Progenitor cell of endocrine pancreas (in vitro differentiated cells): ENCODE results near the gene SPATA24. TPM values are rescaled to one million over a fixed set of nuclear protein-coding genes. Genes with fewer than 3 reads are reported as not detected.

Source experiments
- DNase-seq: peaks from one replicate; pipeline ENCODE4 v3.0.0; 2021; ENCODE audit warnings: low spot score; ENCODE audit not compliant: unreplicated experiment
- H3K27ac Mint-ChIP-seq: 2 replicates; pipeline ENCODE4 v1.8.0; 2021; ENCODE audit warnings: mild to moderate bottlenecking, moderate library complexity, mixed read lengths
- H3K27me3 Mint-ChIP-seq: 2 replicates; pipeline ENCODE4 v1.8.0; 2021; ENCODE audit warnings: mixed read lengths
- H3K36me3 Mint-ChIP-seq: 2 replicates; pipeline ENCODE4 v1.8.0; 2022; ENCODE audit warnings: mixed read lengths; ENCODE audit not compliant: insufficient read depth
- H3K4me1 Mint-ChIP-seq: 2 replicates; pipeline ENCODE4 v1.8.0; 2021; ENCODE audit warnings: low read depth, mixed read lengths
- H3K4me3 Mint-ChIP-seq: 2 replicates; pipeline ENCODE4 v1.8.0; 2021; ENCODE audit warnings: low read depth, mild to moderate bottlenecking, moderate library complexity, mixed read lengths
- H3K9me3 Mint-ChIP-seq: 2 replicates; pipeline ENCODE4 v1.8.0; 2021; ENCODE audit warnings: low read depth, mixed read lengths
- total RNA-seq: library from RNA; stranded (reverse); gene quantifications from 2 replicates; pipeline ENCODE4 v1.2.1, GENCODE V29; 2021
- TF ChIP-seq, protein P1 (sequence below): fragments of 200-600 bp; sonication (generic); IDR thresholded peaks from one replicate; pipeline ENCODE4 v1.5.0; 2021; ENCODE audit warnings: antibody characterized with exemption, mild to moderate bottlenecking; ENCODE audit not compliant: unreplicated experiment

Gene SPATA24
- total RNA-seq, 1 donor from 2014 or later, result 13.9 TPM

DNA sequence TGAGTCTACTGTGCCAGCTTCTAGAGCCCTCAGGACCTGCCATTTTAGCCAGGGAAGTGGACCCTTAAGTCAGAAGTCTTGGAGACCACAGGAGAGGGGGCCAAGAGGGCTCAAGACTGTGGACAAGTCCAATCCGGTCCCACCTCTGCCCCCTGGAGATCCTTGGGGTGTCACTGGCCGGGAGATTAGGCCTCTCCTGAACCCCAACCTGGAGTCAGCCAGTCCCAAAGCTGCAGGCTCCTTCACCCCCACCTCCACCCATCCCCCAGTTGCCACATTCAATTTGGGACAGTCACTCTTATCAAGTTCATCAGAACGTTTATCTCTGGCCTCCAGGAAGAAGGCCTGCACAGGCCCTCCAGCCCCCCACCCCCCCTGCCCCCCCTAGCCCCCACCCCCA lies 21.1 kb downstream of the SPATA24 start:
- TF ChIP-seq, protein P1, sequence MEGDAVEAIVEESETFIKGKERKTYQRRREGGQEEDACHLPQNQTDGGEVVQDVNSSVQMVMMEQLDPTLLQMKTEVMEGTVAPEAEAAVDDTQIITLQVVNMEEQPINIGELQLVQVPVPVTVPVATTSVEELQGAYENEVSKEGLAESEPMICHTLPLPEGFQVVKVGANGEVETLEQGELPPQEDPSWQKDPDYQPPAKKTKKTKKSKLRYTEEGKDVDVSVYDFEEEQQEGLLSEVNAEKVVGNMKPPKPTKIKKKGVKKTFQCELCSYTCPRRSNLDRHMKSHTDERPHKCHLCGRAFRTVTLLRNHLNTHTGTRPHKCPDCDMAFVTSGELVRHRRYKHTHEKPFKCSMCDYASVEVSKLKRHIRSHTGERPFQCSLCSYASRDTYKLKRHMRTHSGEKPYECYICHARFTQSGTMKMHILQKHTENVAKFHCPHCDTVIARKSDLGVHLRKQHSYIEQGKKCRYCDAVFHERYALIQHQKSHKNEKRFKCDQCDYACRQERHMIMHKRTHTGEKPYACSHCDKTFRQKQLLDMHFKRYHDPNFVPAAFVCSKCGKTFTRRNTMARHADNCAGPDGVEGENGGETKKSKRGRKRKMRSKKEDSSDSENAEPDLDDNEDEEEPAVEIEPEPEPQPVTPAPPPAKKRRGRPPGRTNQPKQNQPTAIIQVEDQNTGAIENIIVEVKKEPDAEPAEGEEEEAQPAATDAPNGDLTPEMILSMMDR, result no peak
- Mint-ChIP-seq H3K27me3 (peaks cover 3% of the 10 kb centered on the region), H3K9me3 (no peaks in the 10 kb centered on the region), H3K4me1 (peaks cover 15% of the 10 kb centered on the region), H3K27ac (no peak overlapping the region), H3K4me3 (no peak overlapping the region), H3K36me3 (no peaks in the 10 kb centered on the region)
- DNase-seq, result no peak

DNA sequence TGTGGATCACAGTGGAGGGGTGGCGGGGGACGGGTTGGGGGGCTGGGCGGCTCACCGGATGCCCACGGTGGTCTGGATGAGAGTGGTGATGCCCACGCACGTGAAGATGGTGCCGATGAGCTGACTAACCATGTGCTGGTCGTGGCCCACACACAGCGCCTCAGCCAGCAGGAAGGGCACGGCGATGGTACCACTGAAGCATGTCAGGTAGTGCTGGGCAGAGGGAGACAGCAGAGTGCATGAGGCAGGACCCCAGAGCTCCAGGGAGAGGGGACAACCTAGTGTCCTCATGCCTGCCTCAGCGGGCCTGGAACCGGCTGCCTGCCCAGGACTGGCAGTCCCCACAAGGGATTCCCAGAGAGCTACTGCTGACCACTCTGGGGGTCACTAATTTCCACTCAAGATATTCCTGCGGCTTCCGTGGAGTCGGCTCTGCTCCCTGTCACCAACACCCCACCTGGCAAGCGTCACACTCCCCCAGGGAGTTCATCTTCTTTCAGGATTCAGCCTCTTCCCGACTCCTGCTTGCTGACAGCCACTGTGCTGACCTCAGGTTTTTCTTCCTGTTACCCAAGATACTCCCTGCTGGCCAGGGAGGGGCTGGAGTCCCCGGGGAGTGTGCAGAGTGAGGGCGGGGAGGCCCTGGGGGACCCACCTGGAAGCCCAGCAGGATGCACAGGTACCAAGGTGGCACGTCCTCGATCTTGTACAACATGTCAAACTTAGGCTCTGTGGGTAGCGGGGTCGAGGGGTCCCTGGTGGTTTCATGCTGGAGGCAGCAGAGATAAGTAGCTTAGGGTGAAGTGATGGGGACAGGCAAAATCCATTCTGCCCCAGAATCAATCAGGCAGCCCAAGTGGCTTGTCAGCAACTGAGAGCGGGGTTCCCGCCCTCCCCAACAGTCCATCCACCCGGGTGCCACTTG lies 21.8 kb downstream of the SPATA24 start:
- no peaks in the 10 kb centered on the region for H3K9me3 Mint-ChIP-seq
- H3K36me3 Mint-ChIP-seq, result peaks cover 1% of the 10 kb centered on the region
- H3K4me3 Mint-ChIP-seq, result no peak overlapping the region
- H3K4me1 Mint-ChIP-seq, result peaks cover 15% of the 10 kb centered on the region
- H3K27me3 Mint-ChIP-seq, result peaks cover 3% of the 10 kb centered on the region
- TF ChIP-seq, protein P1, result no peak
- no peak for DNase-seq
- H3K27ac Mint-ChIP-seq, result no peak overlapping the region

DNA sequence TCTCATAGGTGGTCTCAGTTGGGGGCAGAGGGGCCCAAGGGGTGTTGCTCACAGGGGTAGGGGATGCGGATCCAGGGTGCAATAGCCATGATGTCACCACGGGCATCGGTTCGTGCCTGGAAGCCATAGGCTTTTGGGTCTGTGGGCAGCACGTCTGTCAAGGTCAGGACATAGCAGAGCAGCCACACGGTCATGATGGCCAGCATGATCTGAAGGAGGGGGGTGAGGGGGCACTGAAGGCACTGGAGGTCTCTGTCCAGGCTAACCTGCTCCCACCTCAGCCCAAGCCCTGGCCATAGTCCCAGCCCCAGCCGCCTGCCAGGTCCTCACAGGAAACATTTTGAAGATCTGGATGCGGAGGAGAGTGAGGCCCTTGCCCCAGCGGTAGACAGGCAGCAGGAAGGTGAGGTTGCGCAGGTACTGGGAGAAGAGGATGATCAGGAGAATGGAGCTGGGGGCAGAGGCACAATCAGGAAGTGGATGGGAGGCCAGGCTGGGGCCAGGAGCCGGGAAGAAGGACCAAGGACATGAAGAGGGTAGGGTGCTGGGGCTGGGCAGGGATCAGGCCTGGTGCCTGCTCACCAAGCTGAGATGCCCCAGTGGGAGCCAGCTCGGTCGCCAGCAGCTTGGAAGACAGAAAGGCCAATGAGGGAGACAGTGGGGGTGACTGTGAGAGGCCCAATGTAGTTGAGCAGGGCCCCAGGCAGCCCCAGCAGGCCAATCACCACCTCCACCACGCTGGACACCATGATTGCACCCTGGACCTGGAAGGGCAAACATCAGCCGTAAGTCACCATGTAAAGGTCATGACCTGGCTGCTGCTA lies 24.1 kb downstream of the SPATA24 start:
- no peak overlapping the region for H3K4me3 Mint-ChIP-seq
- H3K27ac Mint-ChIP-seq, result no peak overlapping the region
- DNase-seq, result no peak
- peaks cover 2% of the 10 kb centered on the region for H3K36me3 Mint-ChIP-seq
- TF ChIP-seq, protein P1, result no peak
- H3K9me3 Mint-ChIP-seq, result no peaks in the 10 kb centered on the region
- peaks cover 15% of the 10 kb centered on the region for H3K4me1 Mint-ChIP-seq
- H3K27me3 Mint-ChIP-seq, result no peaks in the 10 kb centered on the region

DNA sequence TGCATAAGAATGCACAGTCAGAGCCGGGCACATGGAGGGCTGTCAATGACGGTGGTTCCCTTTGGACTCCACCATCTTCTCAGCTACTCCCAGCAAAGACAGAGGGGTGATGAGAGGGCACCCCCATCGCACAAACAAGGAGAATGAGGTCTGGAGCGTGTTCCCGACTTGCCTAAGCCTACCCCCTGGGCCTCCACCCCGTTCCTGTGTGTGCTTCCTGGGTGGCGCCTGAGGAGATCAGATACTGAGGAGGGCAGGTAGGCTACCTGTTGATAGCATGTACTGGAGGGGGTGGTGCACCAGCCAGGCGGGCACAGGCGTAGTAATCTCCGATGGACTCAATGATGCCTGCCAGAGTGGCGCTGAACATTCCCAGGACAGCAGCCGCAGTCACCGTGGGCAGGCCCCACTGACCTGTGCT lies 24.9 kb downstream of the SPATA24 start:
- TF ChIP-seq, protein P1, result no peak
- Mint-ChIP-seq H3K4me3 (no peak overlapping the region), H3K27me3 (no peaks in the 10 kb centered on the region), H3K27ac (no peak overlapping the region), H3K4me1 (peaks cover 12% of the 10 kb centered on the region), H3K9me3 (no peaks in the 10 kb centered on the region), H3K36me3 (peaks cover 2% of the 10 kb centered on the region)
- no peak for DNase-seq

DNA sequence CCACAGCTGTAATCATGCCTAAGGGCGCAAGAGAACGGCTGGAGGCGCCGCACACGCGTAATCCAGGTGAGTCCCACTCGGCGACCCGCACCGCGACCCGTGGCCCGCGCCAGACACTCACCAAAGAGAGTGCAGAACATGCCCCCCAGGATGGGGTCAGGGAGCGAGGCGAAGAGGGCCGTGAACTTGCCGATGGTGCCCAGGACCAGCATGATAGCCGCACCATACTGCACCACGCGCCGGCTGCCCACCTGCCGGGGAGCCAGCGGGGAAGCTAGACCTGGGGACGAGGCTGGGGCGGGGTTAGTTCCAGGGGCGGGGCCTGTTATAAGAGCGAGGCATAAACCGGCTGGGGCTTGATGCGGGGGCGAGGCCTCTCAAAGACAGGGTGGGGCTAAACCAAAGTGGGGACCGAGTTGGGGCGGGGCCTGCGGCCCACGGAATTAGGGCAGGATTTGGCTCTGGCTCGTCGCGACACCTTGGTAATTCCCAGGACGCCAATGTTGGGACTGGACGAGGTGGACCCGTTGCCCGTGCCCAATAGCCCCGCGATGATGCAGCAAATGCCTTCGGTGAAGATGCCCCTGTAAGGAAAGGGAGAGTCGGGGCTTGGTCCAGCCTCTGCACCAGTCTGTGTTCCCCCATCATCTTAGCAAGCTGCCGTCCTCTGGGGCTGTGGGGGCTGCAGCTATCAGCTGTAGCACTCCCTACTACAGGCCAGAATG lies 25.6 kb downstream of the SPATA24 start:
- TF ChIP-seq, protein P1, result no peak
- H3K36me3 Mint-ChIP-seq, result peaks cover 5% of the 10 kb centered on the region
- no peaks in the 10 kb centered on the region for H3K27me3 Mint-ChIP-seq
- DNase-seq, result no peak
- H3K9me3 Mint-ChIP-seq, result no peaks in the 10 kb centered on the region
- no peak overlapping the region for H3K4me3 Mint-ChIP-seq
- H3K4me1 Mint-ChIP-seq, result peaks cover 8% of the 10 kb centered on the region
- no peak overlapping the region for H3K27ac Mint-ChIP-seq
